ENCODE measurements around the gene TAL1. TPM values are rescaled to one million over a fixed set of nuclear protein-coding genes. Genes with fewer than 3 reads are reported as not detected.

Gene TAL1
- polyA plus RNA-seq, 3 donors, result 5.2 to 5.6 (median 5.5) TPM

GRCh38 chr1:47192458-47193384 lies 39.3 kb downstream of the TAL1 start:
- peak in 10 of 11 donors; percentile 56 to 87 (median 70) for DNase-seq (ENCODE audit: extremely low read depth in 1 of 11, low read depth in 9 of 11, low spot score in 4 of 11)

GRCh38 chr1:47191940-47192457 lies 40.0 kb downstream of the TAL1 start:
- DNase-seq (ENCODE audit: extremely low read depth in 1 of 11, low read depth in 9 of 11, low spot score in 4 of 11), result no peak

- no peak for DNase-seq (ENCODE audit: extremely low read depth in 1 of 11, low read depth in 9 of 11, low spot score in 4 of 11)
These were observed 41.2 kb downstream of the TAL1 start for GRCh38 chr1:47190857-47191256.

DNA sequence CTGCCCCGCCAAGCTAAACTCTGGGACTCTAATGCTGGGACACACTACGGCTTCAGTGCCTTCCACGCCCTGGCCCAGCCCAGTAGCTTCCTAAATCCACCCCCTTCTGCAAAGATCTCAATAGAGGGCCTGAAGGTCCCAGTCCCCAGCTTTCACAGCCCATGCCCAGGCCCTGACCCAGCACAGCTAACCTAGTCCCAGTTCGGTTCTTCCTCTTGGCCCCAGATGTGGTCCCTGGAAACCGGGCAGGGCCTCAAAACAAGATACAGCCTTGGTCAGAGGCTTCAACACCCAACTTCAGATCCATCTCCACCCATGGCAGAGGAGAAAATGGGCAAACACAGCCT lies 41.5 kb downstream of the TAL1 start:
- no peak for DNase-seq (ENCODE audit: extremely low read depth in 1 of 11, low read depth in 9 of 11, low spot score in 4 of 11)

DNA sequence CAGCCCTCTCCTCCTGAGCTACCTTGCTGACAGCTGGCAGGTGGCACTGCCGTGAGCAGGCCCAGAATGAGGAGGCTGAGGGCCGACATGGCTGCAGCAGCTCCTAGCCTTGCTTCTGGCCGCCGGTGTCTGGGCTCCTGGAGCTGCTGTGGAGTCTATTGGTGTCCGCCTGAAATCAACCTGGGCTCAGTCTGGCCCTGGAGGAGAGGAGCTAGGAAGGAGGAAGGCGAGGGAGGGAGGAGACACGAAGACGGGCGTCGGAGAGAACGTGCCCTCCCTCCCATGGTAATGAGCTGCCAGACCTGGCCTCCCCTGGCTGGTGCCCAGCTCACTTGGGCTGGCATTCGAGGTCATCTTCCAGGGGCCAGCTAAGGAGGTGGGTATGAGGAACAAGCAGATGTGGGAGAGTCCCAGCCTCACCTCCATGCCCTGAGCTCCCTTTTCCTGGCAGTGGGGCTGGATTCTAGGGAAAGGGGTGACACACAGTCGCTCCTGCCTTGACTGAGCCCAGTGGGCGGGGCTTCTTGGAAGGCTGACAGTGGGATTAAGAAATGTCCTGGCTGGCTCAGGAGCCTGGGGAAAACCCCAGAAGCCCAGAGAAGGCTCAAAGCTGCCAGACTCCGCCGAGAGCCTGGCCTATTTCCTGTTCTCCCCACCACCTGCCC lies 42.0 kb downstream of the TAL1 start, which contains the start of gene PDZK1IP1:
Gene PDZK1IP1 (minus strand): TSS at position 193 of the 665 bp plus-strand sequence. CDS start 104 bp downstream, at position 89.
- DNase-seq (ENCODE audit: extremely low read depth in 1 of 11, low read depth in 9 of 11, low spot score in 4 of 11), result no peak

DNA sequence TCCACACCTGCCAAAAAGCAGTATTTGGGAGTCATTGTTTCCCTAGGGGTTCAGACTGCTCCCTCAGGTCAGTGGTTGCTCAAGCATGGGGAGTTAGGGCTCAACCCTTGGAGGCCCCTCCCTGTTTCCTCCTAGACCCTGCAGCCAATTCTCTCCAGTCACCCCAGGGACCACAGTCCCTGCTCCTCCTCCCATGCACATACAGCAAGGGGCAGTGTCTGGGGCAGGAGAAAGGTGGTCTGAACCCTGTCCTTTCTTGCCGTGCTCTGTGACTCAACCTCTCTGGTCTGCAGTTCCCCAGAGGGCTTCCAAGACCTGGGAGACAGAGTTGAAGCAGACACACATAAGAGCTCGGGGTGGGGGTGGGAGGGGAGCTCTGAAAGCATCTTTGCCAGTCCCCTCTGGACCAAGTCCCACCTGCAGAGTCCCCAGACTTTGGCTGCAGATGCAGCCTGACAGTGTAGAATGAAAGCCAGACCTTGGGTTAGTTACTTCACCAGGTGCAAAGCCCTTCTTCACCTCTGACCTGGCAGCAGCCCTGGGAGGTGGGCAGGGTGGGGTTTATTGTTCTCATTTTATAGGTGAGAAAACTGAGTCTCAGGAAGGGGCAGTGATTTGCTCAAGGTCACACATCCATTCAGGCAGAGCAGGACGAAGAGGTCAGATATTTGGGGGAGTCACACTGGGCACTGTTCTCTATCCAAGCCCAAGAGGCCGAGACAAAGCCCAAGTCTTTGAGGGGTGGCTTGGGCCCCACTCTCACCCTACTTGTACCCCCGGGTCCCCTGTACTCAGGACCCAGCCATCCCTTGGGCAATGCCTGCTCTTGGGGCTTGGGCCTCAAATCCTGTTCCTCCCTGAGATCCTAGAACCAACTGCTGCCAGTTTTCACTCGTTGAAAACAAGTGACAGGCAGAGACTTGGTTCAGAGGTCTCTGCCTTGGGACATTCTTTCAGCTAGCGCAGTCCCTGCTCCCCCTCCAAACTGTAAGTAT lies 42.9 kb downstream of the TAL1 start:
- no peak for DNase-seq (ENCODE audit: extremely low read depth in 1 of 11, low read depth in 9 of 11, low spot score in 4 of 11)

DNA sequence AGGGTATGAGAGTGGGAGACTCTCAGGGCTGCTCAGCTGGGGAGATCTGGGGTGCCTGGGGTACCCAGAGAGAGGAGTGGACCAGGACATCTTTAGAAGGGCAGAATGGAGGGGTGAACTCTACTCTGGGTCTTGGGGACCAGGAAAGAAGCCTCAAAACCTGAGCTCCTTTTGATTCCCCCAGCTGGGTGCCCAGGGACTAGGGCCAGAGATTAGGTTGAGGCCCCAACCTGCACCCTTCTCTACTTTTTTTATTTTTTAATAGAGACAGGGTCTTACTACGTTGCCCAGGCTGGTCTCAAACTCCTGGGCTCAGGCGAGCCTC lies 44.1 kb downstream of the TAL1 start:
- DNase-seq (ENCODE audit: extremely low read depth in 1 of 11, low read depth in 9 of 11, low spot score in 4 of 11), result no peak

DNA sequence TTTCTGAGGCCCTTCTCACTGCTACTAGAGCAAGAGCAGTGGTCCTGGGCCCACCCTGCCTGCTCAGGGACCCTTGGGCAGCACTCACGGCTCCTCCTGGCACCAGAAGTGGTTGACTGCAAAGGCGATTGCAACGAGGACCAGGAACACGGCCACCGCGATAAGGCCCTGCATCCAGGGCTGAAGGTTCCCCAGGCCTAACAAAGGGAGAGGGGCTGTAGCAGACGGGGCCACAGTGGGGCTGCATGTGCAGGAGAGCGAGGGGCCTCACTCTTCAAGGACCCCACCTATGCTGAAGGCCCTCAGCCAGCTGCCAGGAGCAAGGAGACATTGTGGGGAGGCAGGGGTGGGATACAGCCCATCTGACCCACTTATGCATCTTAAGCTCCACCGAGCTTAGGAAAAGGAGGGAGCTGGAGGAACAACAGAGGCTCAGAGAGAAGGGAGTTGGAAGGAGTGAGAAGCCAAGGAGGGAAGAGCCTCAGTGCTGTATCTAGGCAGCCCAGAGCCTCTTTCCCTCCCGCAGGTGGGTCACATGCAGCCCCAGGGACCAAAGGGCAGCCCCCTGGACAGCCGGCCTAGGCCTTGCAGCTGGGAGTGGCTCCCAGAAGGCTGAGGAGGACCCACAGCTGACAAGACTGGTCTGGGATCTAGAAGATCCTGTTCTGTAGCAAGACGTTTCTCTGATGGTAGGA lies 44.6 kb downstream of the TAL1 start:
- DNase-seq (ENCODE audit: extremely low read depth in 1 of 11, low read depth in 9 of 11, low spot score in 4 of 11), result no peak

DNA sequence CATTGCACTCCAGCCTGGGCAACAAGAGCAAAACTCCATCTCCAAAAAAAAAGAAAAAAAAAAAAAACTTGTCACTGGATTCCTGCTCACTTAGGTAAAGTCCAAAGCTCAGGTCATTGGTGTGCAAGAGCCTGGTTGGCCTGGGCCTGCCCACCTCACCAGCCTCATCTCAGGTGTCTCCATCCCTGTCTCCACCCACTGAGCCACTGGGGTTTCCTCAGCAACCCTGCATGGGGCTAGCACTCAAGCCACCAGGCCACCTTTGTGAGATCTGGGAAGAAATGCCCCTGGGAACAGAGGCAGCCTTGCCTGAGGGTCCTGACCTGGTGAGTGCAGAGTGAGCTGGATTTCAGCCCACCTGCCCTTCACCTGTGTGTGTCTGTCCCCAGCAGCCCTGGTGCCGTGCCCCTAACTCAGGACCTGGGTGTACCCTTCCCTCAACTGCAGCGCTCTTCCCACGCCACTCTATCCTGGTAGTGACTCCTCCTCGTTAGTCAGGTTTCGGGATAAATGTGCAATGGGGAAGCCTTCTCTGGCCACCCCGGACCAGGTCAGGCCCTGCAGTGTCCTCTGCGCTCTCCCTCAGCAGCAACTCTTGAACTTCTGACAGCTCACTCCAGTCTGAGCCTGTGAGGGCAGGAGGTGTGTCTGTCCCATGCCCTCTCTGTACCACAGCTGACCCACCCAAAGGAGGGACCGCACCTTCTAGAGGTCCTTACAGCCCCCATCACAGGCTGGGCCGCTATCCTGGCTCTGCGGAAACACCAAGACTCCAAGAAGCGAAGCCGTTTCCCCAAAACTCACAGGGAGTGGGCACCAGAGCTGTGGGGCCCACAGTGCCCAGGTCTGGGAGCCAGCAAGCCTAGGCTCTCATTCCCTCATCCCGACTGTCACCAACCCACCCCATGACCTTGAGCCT lies 45.5 kb downstream of the TAL1 start:
- no peak for DNase-seq (ENCODE audit: extremely low read depth in 1 of 11, low read depth in 9 of 11, low spot score in 4 of 11)

GRCh38 chr1:47184822-47185677 lies 47.0 kb downstream of the TAL1 start:
- no peak for DNase-seq (ENCODE audit: extremely low read depth in 1 of 11, low read depth in 9 of 11, low spot score in 4 of 11)

- DNase-seq (ENCODE audit: extremely low read depth in 1 of 11, low read depth in 9 of 11, low spot score in 4 of 11), result no peak
These were observed 47.8 kb downstream of the TAL1 start for GRCh38 chr1:47184090-47184821.

- no peak for DNase-seq (ENCODE audit: extremely low read depth in 1 of 11, low read depth in 9 of 11, low spot score in 4 of 11)
These were observed 48.5 kb downstream of the TAL1 start for GRCh38 chr1:47183308-47184089.

DNA sequence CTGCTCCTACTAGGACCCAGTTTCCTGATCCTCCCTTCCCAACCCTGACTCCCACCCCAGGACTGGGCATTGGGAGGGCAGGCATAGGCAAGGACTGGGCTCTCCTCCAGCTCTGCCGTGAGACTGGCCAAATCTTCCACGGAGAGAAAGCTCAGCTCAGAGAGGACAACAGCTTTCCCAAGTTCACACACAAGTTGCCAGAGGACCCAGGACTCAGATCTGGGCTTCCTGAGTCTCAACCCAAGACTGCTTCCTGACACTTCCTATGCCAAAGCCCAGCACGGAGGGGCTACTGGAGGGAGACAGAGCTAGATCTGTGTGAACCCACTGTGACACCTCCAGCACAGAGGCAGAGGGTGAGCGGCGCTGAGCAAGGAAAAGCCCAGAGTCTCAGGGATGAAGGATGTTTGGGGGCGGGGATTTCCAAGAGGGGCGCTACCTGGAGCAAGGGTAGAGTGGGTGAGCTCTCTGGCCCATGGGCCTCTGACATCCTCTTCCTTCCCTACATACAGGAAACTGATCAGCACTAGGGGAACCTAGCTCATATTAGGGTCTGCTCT lies 49.3 kb downstream of the TAL1 start:
- no peak for DNase-seq (ENCODE audit: extremely low read depth in 1 of 11, low read depth in 9 of 11, low spot score in 4 of 11)

DNA sequence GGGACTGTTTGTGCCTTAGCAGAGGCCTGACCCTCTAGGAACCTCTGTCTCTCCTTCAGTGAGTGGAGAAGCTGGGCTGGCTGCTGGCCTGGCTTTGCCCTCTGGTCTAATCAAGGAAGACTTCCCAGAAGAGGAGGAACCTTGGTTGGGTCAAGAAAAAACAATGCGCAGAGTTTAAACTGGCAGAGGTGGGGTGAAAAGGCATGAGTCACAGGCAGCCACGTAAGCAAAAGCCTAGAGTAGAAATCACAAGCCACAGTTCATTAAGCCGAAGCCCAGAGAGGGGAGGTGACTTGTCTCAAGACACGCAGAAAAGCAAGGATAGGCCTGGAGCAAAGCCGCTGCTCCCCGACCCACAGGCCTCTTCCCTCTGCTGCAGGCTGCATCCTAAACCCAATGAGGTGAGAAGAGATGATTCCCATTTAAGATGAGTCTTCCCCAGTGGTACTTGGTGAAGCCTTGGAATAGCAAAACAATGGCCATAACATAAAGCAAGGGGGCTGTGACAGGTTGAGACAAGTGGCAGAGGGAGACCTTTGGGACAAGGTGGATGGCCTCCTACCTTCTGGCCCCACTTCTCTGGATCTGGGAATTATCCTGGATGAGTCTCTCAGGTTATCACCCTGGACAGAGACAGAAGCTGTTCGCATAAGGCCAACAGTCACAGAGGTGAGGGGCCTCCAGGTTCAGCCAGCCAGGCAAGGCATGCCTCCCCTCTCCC lies 49.9 kb downstream of the TAL1 start:
- DNase-seq (ENCODE audit: extremely low read depth in 1 of 11, low read depth in 9 of 11, low spot score in 4 of 11), result no peak
